Stimulated activated CD8-positive, alpha-beta memory T cell treated with anti-CD3 and anti-CD28 coated beads, Interleukin-12 subunit alpha, Interleukin-12 subunit beta, amount 100 ng/mL, for 24 hours (primary cell): ENCODE measurements around the gene NUBP2.

Experiments
- DNase-seq: peaks from one replicate; pipeline ENCODE4 v3.0.0-alpha.2; 2020; ENCODE audit errors: extremely low read depth

Gene NUBP2

GRCh38 chr16:1782408-1783264 is at the start of gene NUBP2, which contains the start of gene SPSB3:
Gene NUBP2, plus strand, starts transcription at chr16:1782960. Its CDS starts 61 bp downstream, at chr16:1783021.
Gene SPSB3, minus strand, starts transcription at chr16:1782571. Its CDS starts 1,088 bp downstream, at chr16:1781483.
- peak; percentile 97 for DNase-seq

GRCh38 chr16:1734123-1734522 is 48.6 kb upstream of the NUBP2 start:
- no peak for DNase-seq

- no peak for DNase-seq
These were observed 47.9 kb upstream of the NUBP2 start for GRCh38 chr16:1734816-1735215.

GRCh38 chr16:1740234-1740633 is 42.5 kb upstream of the NUBP2 start:
- DNase-seq: no peak

- no peak for DNase-seq
These were observed 41.8 kb upstream of the NUBP2 start for GRCh38 chr16:1740781-1741490.

- DNase-seq: no peak
These were observed 41.1 kb upstream of the NUBP2 start for GRCh38 chr16:1741553-1742165.

- DNase-seq: no peak
These were observed 39.1 kb upstream of the NUBP2 start for GRCh38 chr16:1743376-1744337.

GRCh38 chr16:1744338-1744840 is 38.4 kb upstream of the NUBP2 start:
- DNase-seq: no peak

GRCh38 chr16:1745181-1745899 is 37.4 kb upstream of the NUBP2 start:
- no peak for DNase-seq

GRCh38 chr16:1745900-1746692 is 36.7 kb upstream of the NUBP2 start:
- no peak for DNase-seq

- no peak for DNase-seq
These were observed 36.0 kb upstream of the NUBP2 start for GRCh38 chr16:1746693-1747195.

GRCh38 chr16:1747934-1748333 is 34.8 kb upstream of the NUBP2 start:
- no peak for DNase-seq

GRCh38 chr16:1749152-1750117 is 33.3 kb upstream of the NUBP2 start:
- no peak for DNase-seq

GRCh38 chr16:1751946-1752345 is 30.8 kb upstream of the NUBP2 start:
- DNase-seq: no peak

- DNase-seq: no peak
These were observed 29.9 kb upstream of the NUBP2 start for GRCh38 chr16:1752853-1753252.

GRCh38 chr16:1754204-1754603 is 28.6 kb upstream of the NUBP2 start:
- no peak for DNase-seq

- DNase-seq: no peak
These were observed 24.9 kb upstream of the NUBP2 start for GRCh38 chr16:1757714-1758461.

GRCh38 chr16:1758923-1759322 is 23.8 kb upstream of the NUBP2 start:
- DNase-seq: no peak
